GM23338 (cell line): ENCODE measurements around the gene SLC47A1. TPM values are rescaled to one million over a fixed set of nuclear protein-coding genes. Genes with fewer than 3 reads are reported as not detected.
"Not testable (repeated sequence)": the region's sequence is repeated elsewhere in the genome, so short reads cannot be mapped to it uniquely, and the experiment has no call there.

ENCODE experiments used
- ATAC-seq: fragments of 200-7000 bp; cut with Tn5 transposase; 3 replicates; pipeline ENCODE4 v1.9.1; 2020
- DNase-seq: peaks from one replicate; pipeline ENCODE4 v3.0.0-alpha.2; 2015; ENCODE audit warnings: low spot score
- H2AFZ ChIP-seq: fragments of 200-600 bp; sonication (generic); 2 replicates; pipeline ENCODE4 v1.8.0; 2016; ENCODE audit warnings: antibody characterized with exemption, mild to moderate bottlenecking, moderate library complexity
- H3F3A ChIP-seq: fragments of 200-600 bp; sonication (generic); replicated peaks from 2 replicates; pipeline ENCODE4 v1.8.0; 2017; ENCODE audit warnings: antibody characterized with exemption, mixed run types, low read depth
- H3K27ac ChIP-seq: fragments of 200-600 bp; sonication (generic); 2 replicates; pipeline ENCODE4 v1.6.1; 2016; ENCODE audit warnings: low read depth
- H3K27me3 ChIP-seq: fragments of 200-600 bp; sonication (generic); 2 replicates; pipeline ENCODE4 v1.8.0; 2016; ENCODE audit warnings: mild to moderate bottlenecking, mixed run types, moderate library complexity; ENCODE audit not compliant: insufficient read depth
- H3K36me3 ChIP-seq: fragments of 200-600 bp; sonication (generic); 2 replicates; pipeline ENCODE4 v1.8.0; 2016; ENCODE audit warnings: mild to moderate bottlenecking; ENCODE audit not compliant: insufficient read depth
- H3K4me1 ChIP-seq: fragments of 200-600 bp; sonication (generic); 2 replicates; pipeline ENCODE4 v1.8.0; 2016; ENCODE audit warnings: mild to moderate bottlenecking, moderate library complexity; ENCODE audit not compliant: insufficient read depth
- H3K4me2 ChIP-seq: fragments of 200-600 bp; sonication (generic); 2 replicates; pipeline ENCODE4 v1.7.1; 2017; ENCODE audit warnings: mixed run types
- H3K4me3 ChIP-seq: fragments of 200-600 bp; sonication (generic); 2 replicates; pipeline ENCODE4 v1.6.1; 2016; ENCODE audit warnings: mixed run types
- H3K79me2 ChIP-seq: fragments of 200-600 bp; sonication (generic); replicated peaks from 2 replicates; pipeline ENCODE4 v1.8.0; 2017; ENCODE audit warnings: mild to moderate bottlenecking; ENCODE audit not compliant: insufficient read depth
- H3K9me2 ChIP-seq: fragments of 200-600 bp; sonication (generic); 2 replicates; pipeline ENCODE4 v1.8.0; 2017; ENCODE audit not compliant: insufficient read depth
- H4K20me1 ChIP-seq: fragments of 200-600 bp; sonication (generic); replicated peaks from 2 replicates; pipeline ENCODE4 v1.8.0; 2017; ENCODE audit warnings: mild to moderate bottlenecking; ENCODE audit not compliant: insufficient read depth
- H3K27ac Mint-ChIP-seq: 2 replicates; pipeline ENCODE4 v1.8.0; 2020; ENCODE audit warnings: inconsistent platforms, mild to moderate bottlenecking, moderate library complexity, mixed read lengths
- H3K27me3 Mint-ChIP-seq: 3 replicates; pipeline ENCODE4 v1.8.0; 2022; ENCODE audit warnings: low read depth, mild to moderate bottlenecking, moderate library complexity, mixed read lengths, inconsistent platforms; ENCODE audit not compliant: insufficient read depth, poor library complexity
- H3K36me3 Mint-ChIP-seq: 3 replicates; pipeline ENCODE4 v1.8.0; 2021; ENCODE audit warnings: low read depth, mild to moderate bottlenecking, inconsistent platforms, moderate library complexity, mixed read lengths
- H3K4me1 Mint-ChIP-seq: 3 replicates; pipeline ENCODE4 v1.8.0; 2020; ENCODE audit warnings: mild to moderate bottlenecking, inconsistent platforms, mixed read lengths
- H3K4me3 Mint-ChIP-seq: 3 replicates; pipeline ENCODE4 v1.8.0; 2021; ENCODE audit warnings: moderate library complexity, mild to moderate bottlenecking, inconsistent platforms, mixed read lengths
- H3K9me3 Mint-ChIP-seq: 3 replicates; pipeline ENCODE4 v1.8.0; 2020; ENCODE audit warnings: moderate library complexity, mild to moderate bottlenecking, inconsistent platforms, mixed read lengths
- CREB1 ChIP-seq: fragments of 250-450 bp; sonication (Bioruptor Pico); IDR thresholded peaks from 2 replicates; pipeline ENCODE4 v1.5.0; 2020; ENCODE audit warnings: low read depth, mild to moderate bottlenecking, moderate library complexity
- EZH2phosphoT487 ChIP-seq: fragments of 200-600 bp; sonication (generic); IDR thresholded peaks from one replicate; pipeline ENCODE4 v1.8.1; 2018; ENCODE audit warnings: antibody characterized with exemption; ENCODE audit not compliant: unreplicated experiment
- JUNB ChIP-seq: IDR thresholded peaks from one replicate; pipeline ENCODE4 v1.6.1; 2016; ENCODE audit warnings: antibody characterized with exemption; ENCODE audit not compliant: unreplicated experiment
- NANOG ChIP-seq: IDR thresholded peaks from 2 replicates; pipeline ENCODE4 v1.6.1; 2016; ENCODE audit warnings: antibody characterized with exemption, borderline replicate concordance
- POLR2AphosphoS5 ChIP-seq: IDR thresholded peaks from 2 replicates; pipeline ENCODE4 v1.6.1; 2016; ENCODE audit warnings: antibody characterized with exemption, low read depth
- STAT1 ChIP-seq: IDR thresholded peaks from one replicate; pipeline ENCODE4 v1.6.1; 2016; ENCODE audit warnings: antibody characterized with exemption; ENCODE audit not compliant: unreplicated experiment
- ZNF331 ChIP-seq: fragments of 250-450 bp; sonication (Bioruptor Pico); IDR thresholded peaks from 2 replicates; pipeline ENCODE4 v1.5.0; 2020; ENCODE audit warnings: low read depth, mild to moderate bottlenecking, moderate library complexity
- polyA plus RNA-seq: library from polyadenylated mRNA; unstranded; fragments of >200 nt; fragmentation: Nextera tagmentation; extraction: Ambion mirVana; gene quantifications from 2 replicates; pipeline ENCODE4 v1.2.1, GENCODE V29; 2016
- total RNA-seq: library from RNA; depleted of rRNA; stranded (reverse); fragments of >200 nt; shearing (Covaris generic); gene quantifications from 2 replicates; pipeline ENCODE4 v1.2.3, GENCODE V29; 2014
- TF ChIP-seq, protein P1 (sequence below): IDR thresholded peaks from 2 replicates; pipeline ENCODE4 v1.6.1; 2016; ENCODE audit warnings: antibody characterized with exemption
- TF ChIP-seq, protein P2 (sequence below): IDR thresholded peaks from one replicate; pipeline ENCODE4 v1.6.1; 2018; ENCODE audit warnings: antibody characterized with exemption; ENCODE audit not compliant: unreplicated experiment

Gene SLC47A1
- total and polyA plus RNA-seq, 2 experiments from 2014 or later = 0.53 to 1.9 TPM

DNA sequence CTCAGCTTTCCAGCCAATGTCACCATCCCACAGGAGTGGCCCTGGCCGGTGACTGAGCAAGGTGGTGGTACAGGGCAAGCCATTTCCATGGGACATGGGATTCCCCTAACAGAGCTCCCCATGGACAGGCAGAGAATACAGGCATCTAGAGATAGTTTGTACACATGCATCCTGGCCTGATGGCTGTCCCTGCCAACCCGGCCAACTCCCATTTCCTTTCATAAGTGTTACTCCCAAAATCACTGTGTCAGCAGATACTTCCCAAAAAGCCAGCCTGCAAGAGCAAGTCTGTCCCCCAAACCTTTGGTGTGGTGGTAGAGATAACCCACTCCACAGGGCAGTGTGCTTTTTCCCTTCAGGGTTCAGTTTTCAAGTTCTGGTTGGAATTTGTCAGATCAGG lies 32.4 kb upstream of the SLC47A1 start (continued):
- TF ChIP-seq, protein P1, sequence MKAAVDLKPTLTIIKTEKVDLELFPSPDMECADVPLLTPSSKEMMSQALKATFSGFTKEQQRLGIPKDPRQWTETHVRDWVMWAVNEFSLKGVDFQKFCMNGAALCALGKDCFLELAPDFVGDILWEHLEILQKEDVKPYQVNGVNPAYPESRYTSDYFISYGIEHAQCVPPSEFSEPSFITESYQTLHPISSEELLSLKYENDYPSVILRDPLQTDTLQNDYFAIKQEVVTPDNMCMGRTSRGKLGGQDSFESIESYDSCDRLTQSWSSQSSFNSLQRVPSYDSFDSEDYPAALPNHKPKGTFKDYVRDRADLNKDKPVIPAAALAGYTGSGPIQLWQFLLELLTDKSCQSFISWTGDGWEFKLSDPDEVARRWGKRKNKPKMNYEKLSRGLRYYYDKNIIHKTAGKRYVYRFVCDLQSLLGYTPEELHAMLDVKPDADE = no peak
- TF ChIP-seq, protein P2, sequence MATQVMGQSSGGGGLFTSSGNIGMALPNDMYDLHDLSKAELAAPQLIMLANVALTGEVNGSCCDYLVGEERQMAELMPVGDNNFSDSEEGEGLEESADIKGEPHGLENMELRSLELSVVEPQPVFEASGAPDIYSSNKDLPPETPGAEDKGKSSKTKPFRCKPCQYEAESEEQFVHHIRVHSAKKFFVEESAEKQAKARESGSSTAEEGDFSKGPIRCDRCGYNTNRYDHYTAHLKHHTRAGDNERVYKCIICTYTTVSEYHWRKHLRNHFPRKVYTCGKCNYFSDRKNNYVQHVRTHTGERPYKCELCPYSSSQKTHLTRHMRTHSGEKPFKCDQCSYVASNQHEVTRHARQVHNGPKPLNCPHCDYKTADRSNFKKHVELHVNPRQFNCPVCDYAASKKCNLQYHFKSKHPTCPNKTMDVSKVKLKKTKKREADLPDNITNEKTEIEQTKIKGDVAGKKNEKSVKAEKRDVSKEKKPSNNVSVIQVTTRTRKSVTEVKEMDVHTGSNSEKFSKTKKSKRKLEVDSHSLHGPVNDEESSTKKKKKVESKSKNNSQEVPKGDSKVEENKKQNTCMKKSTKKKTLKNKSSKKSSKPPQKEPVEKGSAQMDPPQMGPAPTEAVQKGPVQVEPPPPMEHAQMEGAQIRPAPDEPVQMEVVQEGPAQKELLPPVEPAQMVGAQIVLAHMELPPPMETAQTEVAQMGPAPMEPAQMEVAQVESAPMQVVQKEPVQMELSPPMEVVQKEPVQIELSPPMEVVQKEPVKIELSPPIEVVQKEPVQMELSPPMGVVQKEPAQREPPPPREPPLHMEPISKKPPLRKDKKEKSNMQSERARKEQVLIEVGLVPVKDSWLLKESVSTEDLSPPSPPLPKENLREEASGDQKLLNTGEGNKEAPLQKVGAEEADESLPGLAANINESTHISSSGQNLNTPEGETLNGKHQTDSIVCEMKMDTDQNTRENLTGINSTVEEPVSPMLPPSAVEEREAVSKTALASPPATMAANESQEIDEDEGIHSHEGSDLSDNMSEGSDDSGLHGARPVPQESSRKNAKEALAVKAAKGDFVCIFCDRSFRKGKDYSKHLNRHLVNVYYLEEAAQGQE = no peak
- TF ChIP-seq EZH2phosphoT487 (no peak), STAT1 (no peak), ZNF331 (no peak), CREB1 (CRISPR knock-in tag) (no peak), JUNB (no peak), NANOG (no peak)

DNA sequence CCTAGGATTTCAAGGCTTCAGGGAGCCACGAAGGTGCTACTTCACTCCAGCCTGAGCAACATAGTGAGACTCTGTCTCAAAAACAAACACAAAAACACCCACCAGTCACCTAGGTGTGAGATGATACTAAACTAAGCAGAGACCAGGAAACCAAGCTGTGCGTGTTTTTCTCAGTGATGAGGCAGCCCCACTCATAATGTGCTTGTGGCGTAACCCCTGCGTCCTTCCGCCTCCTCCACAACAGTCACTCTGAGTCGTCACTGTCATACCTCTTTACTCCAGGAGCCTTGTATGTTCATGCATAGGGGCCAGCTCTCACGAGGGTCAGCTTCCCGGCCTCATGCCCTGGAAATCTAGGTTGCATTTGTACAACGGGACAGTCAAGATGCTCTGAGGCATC lies 31.1 kb upstream of the SLC47A1 start:
- no peaks in the 10 kb centered on the region for H3K27me3 ChIP-seq
- Mint-ChIP-seq H3K27me3 (peaks cover 8% of the 10 kb centered on the region), H3K4me1 (0 out of 3 replicates have a peak, but pooled peaks cover 5% of the 10 kb centered on the region), H3K4me3 (no peak overlapping the region), H3K9me3 (no peaks in the 10 kb centered on the region), H3K36me3 (no peaks in the 10 kb centered on the region; the same call in 2 of the 3 replicates), H3K27ac (no peak overlapping the region)
- no peaks in the 10 kb centered on the region for H4K20me1 ChIP-seq
- ATAC-seq (no peak), DNase-seq (no peak)
- no peak overlapping the region for H2AFZ ChIP-seq
- no peaks in the 10 kb centered on the region for H3K9me2 ChIP-seq
- TF ChIP-seq CREB1 (CRISPR knock-in tag) (no peak), NANOG (no peak), POLR2AphosphoS5 (no peak), EZH2phosphoT487 (no peak)
- TF ChIP-seq, protein P2 = no peak
- H3K4me2 ChIP-seq = no peak overlapping the region
- H3K4me1 ChIP-seq = peaks cover 5% of the 10 kb centered on the region; the same call in 1 of the 2 replicates
- H3F3A ChIP-seq = 0 out of 2 replicates have a peak, but pooled peaks cover 9% of the 10 kb centered on the region
- H3K36me3 ChIP-seq = no peaks in the 10 kb centered on the region
- no peak overlapping the region for H3K27ac ChIP-seq
- no peaks in the 10 kb centered on the region for H3K79me2 ChIP-seq
- H3K4me3 ChIP-seq = no peak overlapping the region

DNA sequence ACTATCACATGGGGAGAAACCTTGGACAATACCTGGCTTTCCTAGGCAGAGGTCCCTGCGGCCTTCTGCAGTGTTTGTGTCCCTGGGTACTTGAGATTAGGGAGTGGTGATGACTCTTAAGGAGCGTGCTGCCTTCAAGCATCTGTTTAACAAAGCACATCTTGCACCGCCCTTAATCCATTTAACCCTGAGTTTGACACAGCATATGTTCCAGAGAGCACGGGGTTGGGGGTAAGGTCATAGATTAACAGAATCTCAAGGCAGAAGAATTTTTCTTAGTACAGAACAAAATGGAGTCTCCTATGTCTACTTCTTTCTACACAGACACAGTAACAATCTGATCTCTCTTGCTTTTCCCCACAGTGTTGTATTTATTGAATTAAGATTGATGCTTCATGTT lies 28.1 kb upstream of the SLC47A1 start:
- not testable (repeated sequence) for H3K27me3 Mint-ChIP-seq, H3K4me1 Mint-ChIP-seq, H3K4me2 ChIP-seq

More for the DNA sequence above, 28.1 kb upstream of the SLC47A1 start:
- not testable (repeated sequence) for H3K9me2 ChIP-seq, H3K9me3 Mint-ChIP-seq, H3K27ac Mint-ChIP-seq, H3K4me3 ChIP-seq, H3K27me3 ChIP-seq, H3K36me3 ChIP-seq, H4K20me1 ChIP-seq, H3F3A ChIP-seq, H3K79me2 ChIP-seq, H2AFZ ChIP-seq, DNase-seq, H3K36me3 Mint-ChIP-seq, ATAC-seq, H3K27ac ChIP-seq
- H3K4me3 Mint-ChIP-seq = peak overlapping the region; percentile 81; the same call in 2 of the 3 replicates
- peaks cover 12% of the 10 kb centered on the region for H3K4me1 ChIP-seq
